ENCODE results near the gene AP2A2.

AP2A2 gene

DNA sequence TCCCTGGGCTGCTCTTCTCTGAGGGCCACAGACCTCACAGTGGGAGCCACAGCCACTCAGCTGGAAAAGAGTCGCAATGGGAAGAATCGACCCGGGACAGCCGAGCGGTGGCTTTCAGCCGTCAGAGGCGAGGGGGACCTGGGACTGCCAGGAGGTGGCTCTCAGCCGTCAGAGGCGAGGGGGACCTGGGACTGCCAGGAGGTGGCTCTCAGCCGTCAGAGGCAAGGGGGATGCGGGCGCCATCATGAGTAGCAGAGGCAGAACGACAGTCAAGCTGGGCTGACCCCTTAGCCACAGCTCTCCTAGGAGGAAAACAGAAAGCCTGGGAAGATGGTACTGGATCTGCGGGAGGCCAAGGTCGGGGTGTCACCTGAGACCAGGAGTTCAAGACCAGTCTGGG lies 134.1 kb downstream of the AP2A2 start:
- Histone ChIP-seq H3K4me1 (ENCODE audit: control insufficient read depth in 1 of 2, insufficient read depth in 1 of 2, low read depth in 1 of 2, low read length in 1 of 2) (no peaks in the 10 kb centered on the region), H3K27me3 (peaks cover 26% of the 10 kb centered on the region), H3K27ac (no peak overlapping the region), H3K4me3 (ENCODE audit: low read depth in 1 of 2, low read length in 1 of 2) (no peak overlapping the region), H3K36me3 (no peaks in the 10 kb centered on the region), H3K9me3 (no peaks in the 10 kb centered on the region)
- no peak for TF ChIP-seq CTCF (IDR thresholded peaks at IDR 0.05)

- Histone ChIP-seq H3K27me3 (peaks cover 32% of the 10 kb centered on the region), H3K36me3 (no peaks in the 10 kb centered on the region), H3K4me1 (ENCODE audit: control insufficient read depth in 1 of 2, insufficient read depth in 1 of 2, low read depth in 1 of 2, low read length in 1 of 2) (no peaks in the 10 kb centered on the region), H3K27ac (no peak overlapping the region), H3K4me3 (ENCODE audit: low read depth in 1 of 2, low read length in 1 of 2) (no peak overlapping the region), H3K9me3 (no peaks in the 10 kb centered on the region)
- no peak for TF ChIP-seq CTCF (IDR thresholded peaks at IDR 0.05)
These were observed 134.7 kb downstream of the AP2A2 start for GRCh38 chr11:1060410-1060809.

DNA sequence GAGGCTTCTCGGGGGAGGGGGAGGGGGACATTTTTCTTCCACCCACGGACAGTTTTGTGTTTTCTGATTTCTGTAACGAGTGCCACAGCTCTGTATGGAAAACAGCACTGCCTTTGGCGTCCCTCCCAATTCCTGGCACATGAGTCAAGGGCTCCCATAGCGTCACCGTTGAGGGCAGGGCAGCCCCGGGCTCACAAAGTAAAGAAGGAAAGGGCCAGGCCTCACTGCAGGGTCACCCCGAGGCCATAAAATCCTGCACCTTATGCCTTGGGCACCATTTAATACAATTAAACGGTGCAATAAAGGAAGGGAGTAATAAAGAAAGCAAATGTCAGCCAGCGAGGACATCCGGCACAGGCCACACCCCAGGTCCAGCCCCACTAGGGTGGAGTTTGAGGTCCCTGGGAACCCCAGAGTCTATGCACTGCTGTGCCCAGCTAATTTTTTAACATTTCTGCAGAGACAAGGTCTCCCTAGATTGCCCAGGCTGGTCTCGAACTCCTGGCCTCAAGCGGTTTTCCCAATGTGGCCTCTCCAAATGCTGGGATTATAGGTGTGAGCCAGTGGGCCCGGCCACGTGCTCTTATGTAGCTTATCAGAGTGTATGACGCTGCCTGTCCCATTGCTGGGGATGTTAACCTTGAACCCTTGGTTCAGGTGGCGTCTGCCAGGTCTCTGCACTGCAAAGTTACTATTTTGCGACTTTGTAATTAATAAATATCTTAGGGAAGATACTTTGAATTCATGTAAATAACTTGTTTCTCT lies 135.4 kb downstream of the AP2A2 start:
- H3K4me3 ChIP-seq (ENCODE audit: low read depth in 1 of 2, low read length in 1 of 2) = no peak overlapping the region
- no peak for TF ChIP-seq CTCF (IDR thresholded peaks at IDR 0.05)

More for the DNA sequence above, 135.4 kb downstream of the AP2A2 start:
- Histone ChIP-seq H3K36me3 (no peaks in the 10 kb centered on the region), H3K9me3 (no peaks in the 10 kb centered on the region), H3K4me1 (ENCODE audit: control insufficient read depth in 1 of 2, insufficient read depth in 1 of 2, low read depth in 1 of 2, low read length in 1 of 2) (no peaks in the 10 kb centered on the region), H3K27ac (no peak overlapping the region), H3K27me3 (peaks cover 38% of the 10 kb centered on the region)

All from neutrophil (primary cell).